ENCODE results near the gene PTRH2. TPM values are rescaled to one million over a fixed set of nuclear protein-coding genes. Genes with fewer than 3 reads are reported as not detected.
"Not testable (repeated sequence)": the region's sequence is repeated elsewhere in the genome, so short reads cannot be mapped to it uniquely, and the experiment has no call there.

PTRH2 gene
- 28.2 and 36.6 TPM in 2 replicates for total RNA-seq

DNA sequence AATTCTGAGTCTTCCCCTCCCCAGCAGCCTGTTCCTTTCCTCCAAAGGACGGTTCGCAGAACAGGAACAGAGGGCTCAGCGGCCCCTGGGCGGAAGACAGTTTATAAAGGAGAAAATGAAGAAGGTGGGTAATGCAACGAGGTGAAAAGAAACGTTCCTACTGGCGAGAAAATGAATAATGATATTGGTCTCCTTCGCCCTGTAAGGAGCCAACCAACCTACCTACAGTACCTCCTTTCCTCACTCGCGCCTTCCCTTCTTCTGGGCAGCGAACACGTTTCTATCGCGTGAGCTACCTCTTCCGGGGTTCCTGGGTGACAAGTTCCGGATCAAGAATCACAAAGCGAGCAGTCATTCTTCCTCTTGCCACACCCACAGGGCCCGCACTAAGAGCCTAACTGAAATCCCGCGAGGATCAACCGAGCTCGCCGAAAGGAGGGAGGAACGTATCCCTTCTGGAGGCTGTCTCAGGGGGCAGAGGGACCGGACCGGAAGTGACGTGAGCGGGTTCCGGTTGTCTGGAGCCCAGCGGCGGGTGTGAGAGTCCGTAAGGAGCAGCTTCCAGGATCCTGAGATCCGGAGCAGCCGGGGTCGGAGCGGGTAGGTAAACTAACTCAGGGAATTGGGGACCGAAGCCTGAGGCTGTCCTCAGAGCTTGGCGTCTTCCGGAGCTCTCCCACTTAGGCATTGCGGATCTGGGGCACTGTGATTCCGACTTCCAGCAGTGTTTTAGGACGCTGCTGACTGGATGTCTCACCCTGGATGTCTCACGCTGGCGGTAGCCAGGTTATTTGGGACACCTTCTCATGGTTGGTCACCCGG, at the start of gene PTRH2, which contains the start of gene VMP1:
PTRH2 (minus strand) TSS at position 282 of the 822 bp plus-strand sequence. CDS start 9,452 bp downstream, outside the sequence.
VMP1 (plus strand) TSS at position 506 of the 822 bp plus-strand sequence. CDS start 23,793 bp downstream, outside the sequence.
- DNase-seq: peak; percentile 100

DNA sequence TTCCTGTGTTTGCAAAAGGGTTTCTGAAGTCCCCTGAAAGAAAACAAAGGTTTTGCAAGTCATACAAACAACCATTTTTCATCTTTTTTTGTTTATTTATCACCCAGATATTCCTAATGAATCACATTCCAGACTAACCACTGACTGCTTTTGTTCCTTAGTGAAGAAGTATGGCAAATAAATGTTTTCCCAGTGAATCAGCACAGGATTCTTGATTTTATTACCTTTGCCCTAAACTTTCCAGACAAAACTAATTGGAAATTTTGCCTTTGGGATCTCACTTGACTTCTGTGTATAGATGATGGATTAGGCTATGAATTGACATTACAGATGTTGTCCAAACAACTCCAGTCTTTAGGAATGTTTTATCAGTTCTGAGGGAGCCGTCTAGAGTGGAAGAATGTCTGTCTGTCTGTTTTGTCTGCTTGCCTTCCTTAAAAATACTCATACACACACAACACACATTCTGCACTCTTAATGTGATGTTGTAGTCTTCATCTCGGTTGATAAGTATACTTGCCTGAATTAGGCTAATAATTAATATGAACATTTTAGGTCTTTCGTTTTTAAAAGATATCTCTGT, 49.1 kb upstream of the PTRH2 start:
- peak; percentile 85 for DNase-seq

DNA sequence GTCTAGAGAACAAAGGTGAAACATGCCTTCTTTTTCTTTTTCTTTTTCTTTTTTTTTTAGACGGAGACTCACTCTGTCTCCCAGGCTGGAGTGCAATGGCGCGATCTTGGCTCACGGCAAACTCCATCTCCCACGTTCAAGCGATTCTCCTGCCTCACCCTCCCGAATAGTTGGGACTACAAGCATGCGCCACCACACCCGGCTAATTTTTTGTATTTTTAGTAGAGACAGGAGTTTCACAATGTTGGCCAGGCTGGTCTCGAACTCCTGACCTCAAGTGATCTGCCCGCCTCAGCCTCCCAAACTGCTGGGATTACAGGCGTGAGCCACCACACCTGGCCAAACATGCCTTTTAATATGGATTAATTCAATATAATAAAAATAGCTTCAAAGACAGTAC, 47.8 kb upstream of the PTRH2 start:
- DNase-seq: not testable (repeated sequence)

- peak; percentile 90 for DNase-seq
Measured at GRCh38 chr17:59754552-59754951, 47.3 kb upstream of the PTRH2 start.

DNA sequence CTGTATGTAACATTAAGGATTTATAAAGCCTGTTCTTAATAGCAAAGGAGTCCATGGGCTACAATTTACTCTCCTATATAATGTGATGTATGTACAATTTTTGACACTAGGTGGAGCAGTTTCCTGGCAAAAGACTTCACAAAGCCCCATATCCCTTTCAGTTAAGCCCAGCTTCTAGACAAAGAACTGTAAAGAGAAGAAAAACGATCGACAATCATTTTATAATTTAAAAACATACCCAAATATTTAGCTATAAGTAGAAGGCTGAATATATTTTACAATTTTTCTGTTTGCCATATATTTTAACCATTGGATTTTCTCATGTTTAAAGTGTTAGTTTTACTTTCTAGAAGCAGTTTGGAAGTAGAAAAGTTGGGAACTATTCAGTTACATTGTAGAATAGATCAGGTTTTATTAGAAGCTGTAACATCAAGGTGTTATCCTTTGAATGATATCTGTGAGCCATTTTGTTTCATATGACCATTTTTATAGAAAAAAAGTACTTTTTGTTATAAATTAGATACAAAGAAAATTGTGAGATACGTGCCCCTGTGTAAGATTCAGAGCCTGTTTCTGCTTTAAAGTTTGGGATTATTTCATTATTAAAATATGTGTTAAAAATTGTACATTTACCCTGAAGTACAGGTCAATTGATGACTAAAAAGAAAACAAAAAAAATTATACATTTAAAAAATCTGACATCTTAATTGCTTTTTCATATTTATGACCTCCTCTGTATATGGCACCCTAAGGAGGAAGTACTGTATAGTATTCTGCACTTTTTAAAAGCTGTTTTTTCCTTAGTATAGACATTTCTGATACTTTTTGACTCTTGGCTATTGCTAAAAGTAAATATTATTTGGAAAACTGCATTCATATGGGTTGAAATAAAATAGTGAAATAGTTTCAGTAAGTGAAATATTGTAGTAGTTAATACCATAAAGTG, 46.6 kb upstream of the PTRH2 start:
- DNase-seq: peak; percentile 95

DNA sequence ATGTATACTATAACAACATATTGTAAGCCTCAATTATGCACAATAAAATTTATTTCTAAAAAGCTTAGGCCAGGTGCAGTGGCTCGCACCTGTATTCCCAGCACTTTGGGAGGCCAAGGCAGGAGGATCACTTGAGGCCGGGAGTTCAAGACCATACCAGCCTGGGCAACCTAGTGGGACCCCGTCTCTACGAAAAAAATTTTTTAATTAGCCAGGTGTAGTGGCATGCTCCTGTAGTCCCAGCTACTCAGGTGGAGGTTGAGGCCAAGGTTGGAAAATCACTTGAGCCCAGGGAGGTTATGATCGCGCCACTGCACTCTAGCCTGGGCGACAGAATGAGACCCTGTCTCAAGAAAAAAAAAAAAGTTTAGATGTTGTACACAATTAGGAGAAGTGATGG, 45.7 kb upstream of the PTRH2 start:
- no peak for DNase-seq

- DNase-seq: no peak
Measured at GRCh38 chr17:59752446-59752845, 45.2 kb upstream of the PTRH2 start.

GRCh38 chr17:59751955-59752413, 44.8 kb upstream of the PTRH2 start:
- DNase-seq: no peak

GRCh38 chr17:59748591-59748990, 41.4 kb upstream of the PTRH2 start:
- no peak for DNase-seq

DNA sequence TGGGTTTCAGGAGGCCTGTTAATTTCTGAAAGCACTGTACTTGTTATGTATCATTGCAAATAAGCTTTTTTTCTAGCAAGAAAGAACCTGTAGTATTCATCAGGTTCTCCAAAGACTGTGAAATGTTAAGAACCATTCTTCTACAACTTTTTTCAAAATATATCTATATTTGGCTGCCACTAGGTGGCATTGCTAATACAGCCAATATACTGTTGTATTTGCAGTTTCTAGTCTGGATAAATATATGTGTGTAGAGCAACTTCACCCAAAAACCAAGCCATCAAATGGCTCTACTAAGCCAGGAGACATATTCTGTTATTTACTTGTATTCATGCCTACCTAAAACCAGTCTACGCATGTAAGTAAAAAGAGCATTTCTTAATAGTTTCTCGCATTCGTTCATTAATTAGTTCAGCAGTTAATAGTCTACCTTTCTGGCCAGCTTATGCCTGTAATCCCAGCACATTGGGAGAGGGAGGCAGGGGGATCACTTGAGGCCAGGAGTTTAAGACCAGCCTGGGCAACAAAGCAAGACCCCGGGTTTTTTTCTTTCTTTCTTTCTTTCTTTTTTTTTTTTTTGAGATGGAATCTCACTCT, 39.7 kb upstream of the PTRH2 start:
- DNase-seq: peak; percentile 77

DNA sequence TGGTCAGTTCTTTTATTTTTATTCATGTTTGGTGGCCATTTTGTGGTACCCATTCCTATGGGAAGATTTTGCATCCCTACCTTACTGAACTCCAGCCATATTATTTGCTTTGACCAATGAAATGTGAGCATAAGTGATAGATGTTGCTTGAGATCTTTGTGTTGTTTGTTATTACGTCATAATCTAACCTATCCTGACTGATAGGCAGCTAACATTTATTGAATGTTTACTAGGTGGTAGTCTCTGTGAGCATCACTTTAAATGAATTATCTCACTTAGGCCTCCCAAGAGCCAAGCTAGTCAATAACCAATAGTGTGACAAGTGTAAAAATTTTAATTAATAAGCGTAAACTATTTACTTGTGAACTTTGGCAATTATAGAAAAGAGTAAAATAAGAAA, 37.8 kb upstream of the PTRH2 start:
- DNase-seq: no peak

GRCh38 chr17:59743842-59744241, 36.6 kb upstream of the PTRH2 start:
- no peak for DNase-seq

DNA sequence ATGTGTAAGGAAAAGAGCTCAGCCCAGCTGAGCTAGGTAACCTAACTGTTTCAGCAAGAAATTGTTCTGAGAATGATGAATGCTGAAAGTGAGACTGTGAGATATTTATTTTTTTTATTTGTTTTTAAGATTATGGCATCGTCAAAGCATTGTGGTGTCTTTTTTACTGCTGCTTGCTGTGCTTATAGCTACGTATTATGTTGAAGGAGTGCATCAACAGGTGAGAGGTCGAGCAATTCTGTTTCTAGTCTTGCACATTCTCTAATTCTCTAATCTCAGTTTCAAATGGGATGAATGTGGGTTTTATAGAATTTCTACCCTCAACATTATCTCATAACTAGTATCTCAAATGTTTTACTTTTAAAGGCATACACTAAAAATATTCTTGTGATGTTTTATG, 30.1 kb upstream of the PTRH2 start:
- no peak for DNase-seq

GRCh38 chr17:59734226-59734625, 27.0 kb upstream of the PTRH2 start:
- no peak for DNase-seq

- no peak for DNase-seq
Measured at GRCh38 chr17:59733697-59734096, 26.5 kb upstream of the PTRH2 start.

GRCh38 chr17:59730268-59730834, 23.1 kb upstream of the PTRH2 start:
- no peak for DNase-seq

DNA sequence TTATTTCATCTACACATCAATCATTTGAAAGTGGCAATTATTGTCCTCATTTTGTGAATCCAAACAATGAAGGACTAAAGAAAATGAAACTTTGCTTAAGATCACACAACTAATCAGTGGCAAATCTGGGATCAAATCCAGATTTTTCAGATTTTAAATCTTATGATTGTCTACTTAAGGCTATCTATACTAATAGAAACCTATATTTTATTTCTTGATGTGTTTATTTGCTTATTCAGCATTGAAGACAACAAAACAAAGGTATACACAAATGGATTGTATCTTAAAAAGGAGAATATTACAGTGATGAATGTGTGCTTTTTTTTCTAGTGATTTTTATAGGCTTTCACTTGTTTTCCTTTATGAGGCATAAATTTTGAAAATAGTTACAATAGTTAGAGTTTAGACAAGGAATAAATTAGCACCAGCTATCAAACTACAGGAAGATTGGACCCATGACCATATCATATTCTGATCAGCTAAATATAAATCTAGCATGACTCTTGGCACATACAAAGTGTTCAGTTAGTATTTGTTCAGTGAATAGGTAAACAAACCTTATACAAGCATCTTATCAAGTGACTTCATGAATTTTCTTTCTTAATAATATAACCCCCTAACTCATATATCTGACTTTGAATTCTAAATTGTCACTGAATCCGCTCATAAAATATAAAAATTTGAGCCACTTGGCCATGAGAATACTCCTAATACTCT, 20.7 kb upstream of the PTRH2 start:
- DNase-seq: no peak

DNA sequence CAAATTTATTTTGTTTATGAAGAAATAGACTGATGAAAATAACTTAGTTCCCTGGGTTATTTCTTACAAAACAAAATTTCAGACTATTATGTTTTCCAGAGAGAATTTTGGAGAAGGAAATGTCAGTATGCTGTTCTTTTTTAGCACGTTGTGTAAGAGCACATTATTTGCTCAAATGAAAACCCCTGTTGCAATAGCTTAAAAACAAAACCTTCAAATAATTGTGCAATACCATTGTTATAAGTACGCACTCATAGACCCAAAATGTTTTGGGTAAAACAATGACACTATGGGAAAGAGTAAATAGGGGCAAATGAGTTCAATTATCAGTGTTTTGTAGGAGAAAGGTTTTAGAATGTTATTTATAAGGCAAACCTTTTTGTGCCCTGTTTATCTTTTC, 18.5 kb upstream of the PTRH2 start:
- no peak for DNase-seq

GRCh38 chr17:59723607-59724006, 16.4 kb upstream of the PTRH2 start:
- no peak for DNase-seq

DNA sequence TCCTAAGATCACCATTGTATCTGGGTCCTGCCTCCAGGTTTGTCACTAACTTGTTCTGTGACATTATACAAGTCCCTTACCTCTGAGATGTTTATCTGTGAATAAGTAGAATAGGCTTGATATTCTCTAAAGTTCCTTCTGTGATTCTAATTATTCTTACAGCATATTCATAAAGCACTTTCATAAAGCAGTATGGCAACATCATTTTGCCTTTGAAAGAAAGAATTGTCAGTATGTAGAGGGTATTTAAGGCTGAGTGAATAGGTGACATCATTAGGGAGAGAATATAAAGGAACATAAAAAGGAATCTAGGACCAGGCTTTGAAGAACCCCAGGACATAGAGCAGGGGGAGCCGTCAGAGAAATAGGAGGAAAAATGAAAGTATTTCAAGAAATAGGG, 15.8 kb upstream of the PTRH2 start:
- no peak for DNase-seq

DNA sequence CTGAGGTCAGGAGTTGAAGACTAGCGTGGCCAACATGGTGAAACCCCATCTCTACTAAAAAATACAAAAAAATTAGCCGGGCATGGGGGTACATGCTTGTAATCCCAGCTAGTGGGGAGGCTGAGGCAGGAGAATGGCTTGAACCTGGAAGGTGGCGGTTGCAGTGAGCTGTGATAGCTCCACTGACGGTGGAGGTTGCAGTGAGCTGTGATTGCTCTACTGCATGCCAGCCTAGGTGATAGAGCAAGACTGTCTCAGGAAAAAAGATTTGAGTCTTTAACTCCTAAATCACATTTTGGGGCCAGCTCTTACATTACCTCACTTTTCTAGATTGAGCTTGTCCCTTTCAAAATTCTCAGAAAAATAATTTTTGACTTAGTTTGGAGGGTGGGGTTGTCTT, 15.4 kb upstream of the PTRH2 start:
- DNase-seq: no peak

All from dermis blood vessel endothelial cell (primary cell).